ENCODE measurements around the gene LIPA. TPM values are rescaled to one million over a fixed set of nuclear protein-coding genes. Genes with fewer than 3 reads are reported as not detected.
A peak's percentile ranks its signal among the peaks of the same experiment; 100 is the strongest.

LIPA gene
- total RNA-seq, 1 experiment from 2014 or later: 47.3 TPM

GRCh38 chr10:89207181-89207800, 44.3 kb downstream of the LIPA start, which contains the start of gene CH25H (continued):
- TF ChIP-seq E2F5 (CRISPR knock-in tag; IDR thresholded peaks at IDR 0.05) (no peak), ZNF263 (CRISPR knock-in tag; IDR thresholded peaks at IDR 0.05; ENCODE audit: low read depth) (no peak), GRHL2 (CRISPR knock-in tag; IDR thresholded peaks at IDR 0.05; ENCODE audit: insufficient replicate concordance, severe bottlenecking) (no peak), ELF4 (CRISPR knock-in tag; IDR thresholded peaks at IDR 0.05; ENCODE audit: low read depth) (no peak)

GRCh38 chr10:89206402-89207180, 45.0 kb downstream of the LIPA start:
- TF ChIP-seq MAX (CRISPR knock-in tag; IDR thresholded peaks at IDR 0.05) (peak; percentile 43; the same call in 1 of the 2 replicates), ZNF263 (CRISPR knock-in tag; IDR thresholded peaks at IDR 0.05; ENCODE audit: low read depth) (no peak), ETV6 (CRISPR knock-in tag; IDR thresholded peaks at IDR 0.05) (no peak), KAT7 (CRISPR knock-in tag; IDR thresholded peaks at IDR 0.05; ENCODE audit: borderline replicate concordance) (no peak)
- peaks cover 4% of the 10 kb centered on the region; the same call in 1 of the 2 replicates for H3K27me3 Mint-ChIP-seq (ENCODE audit: low read depth)
- DNase-seq (ENCODE audit: low spot score) (peak; percentile 26), ATAC-seq (peak; percentile 32)
- CTCF ChIA-PET: interaction anchor here (0.8 to 3.2 kb wide), 14 partner anchors 9 to 327 kb away, joined by 3 to 41 read pairs (median 6); partner anchors contain the start of genes FAS, LIPA and STAMBPL1
- POLR2A ChIA-PET: no interaction called here
- no peaks in the 10 kb centered on the region for H3K36me3 Mint-ChIP-seq
- no peak overlapping the region for H3K27ac Mint-ChIP-seq
- H3K4me3 Mint-ChIP-seq: peak overlapping the region; percentile 74
- no peaks in the 10 kb centered on the region for H3K9me3 Mint-ChIP-seq
- peaks cover 20% of the 10 kb centered on the region for H3K4me1 Mint-ChIP-seq

- CTCF ChIA-PET: interaction anchor here (1.4 kb wide), 1 partner anchor 13 kb away, joined by 5 read pairs; no protein-coding TSS in a partner anchor
- Mint-ChIP-seq H3K27ac (no peak overlapping the region), H3K4me1 (peaks cover 20% of the 10 kb centered on the region), H3K36me3 (no peaks in the 10 kb centered on the region), H3K27me3 (ENCODE audit: low read depth) (no peaks in the 10 kb centered on the region; the same call in 1 of the 2 replicates), H3K4me3 (no peak overlapping the region), H3K9me3 (no peaks in the 10 kb centered on the region)
- ATAC-seq (no peak), DNase-seq (ENCODE audit: low spot score) (no peak)
- TF ChIP-seq ATF2 (CRISPR knock-in tag; IDR thresholded peaks at IDR 0.05; ENCODE audit: borderline replicate concordance, low read depth): no peak
- TF ChIP-seq AFF4 (CRISPR knock-in tag; IDR thresholded peaks at IDR 0.05; ENCODE audit: borderline replicate concordance): no peak
- no peak for TF ChIP-seq JUN (CRISPR knock-in tag; IDR thresholded peaks at IDR 0.05)
- no peak for TF ChIP-seq ZNF671 (CRISPR knock-in tag; IDR thresholded peaks at IDR 0.05)
- no peak for TF ChIP-seq FOXJ3 (CRISPR knock-in tag; IDR thresholded peaks at IDR 0.05; ENCODE audit: borderline replicate concordance)
- no peak for TF ChIP-seq TP53 (CRISPR knock-in tag; IDR thresholded peaks at IDR 0.05)
- TF ChIP-seq FOXP1 (CRISPR knock-in tag; IDR thresholded peaks at IDR 0.05; ENCODE audit: borderline replicate concordance): no peak
- TF ChIP-seq ZNF138 (CRISPR knock-in tag; conservative IDR thresholded peaks at IDR 0.05): no peak
- no peak for TF ChIP-seq EMX1 (CRISPR knock-in tag; IDR thresholded peaks at IDR 0.05)
- TF ChIP-seq GRHL2 (CRISPR knock-in tag; IDR thresholded peaks at IDR 0.05; ENCODE audit: insufficient replicate concordance, severe bottlenecking): no peak
- no peak for TF ChIP-seq ZNF281 (CRISPR knock-in tag; IDR thresholded peaks at IDR 0.05)
- no peak for TF ChIP-seq MXD4 (CRISPR knock-in tag; IDR thresholded peaks at IDR 0.05; ENCODE audit: borderline replicate concordance)
- TF ChIP-seq PRRX2 (CRISPR knock-in tag; IDR thresholded peaks at IDR 0.05): no peak
- no peak for TF ChIP-seq HMGA2 (CRISPR knock-in tag; IDR thresholded peaks at IDR 0.05)
- no peak for TF ChIP-seq JAZF1 (CRISPR knock-in tag; IDR thresholded peaks at IDR 0.05)
- POLR2A ChIA-PET: no interaction called here
Observed at GRCh38 chr10:89204621-89205185, 46.9 kb downstream of the LIPA start.
